Measurements from ENCODE around the gene ZNF219.

GRCh38 chr14:21096978-21097635 is 1.3 kb downstream of the ZNF219 start:
- TF ChIP-seq CTCF (IDR thresholded peaks at IDR 0.05) (no peak), POLR2A (IDR thresholded peaks at IDR 0.05) (no peak), EP300 (IDR thresholded peaks at IDR 0.05) (no peak)

Measured in ovary (tissue), 3 donors.